A673 (cell line): ENCODE results near the gene RASL11A.

Experiments
- CTCF ChIP-seq: fragments of 300-800, 200-600 bp; sonication (generic); conservative IDR thresholded peaks from 2 replicates; pipeline ENCODE4 v1.5.1; 2017; ENCODE audit warnings: low read depth, mild to moderate bottlenecking, antibody characterized with exemption, low read length, moderate library complexity, mixed read lengths
- EZH2 ChIP-seq: fragments of 200-600 bp; sonication (generic); IDR thresholded peaks from 2 replicates; pipeline ENCODE4 v1.6.1; 2017; ENCODE audit warnings: borderline replicate concordance, low read depth, mild to moderate bottlenecking, mixed read lengths, antibody characterized with exemption, low read length; ENCODE audit not compliant: poor library complexity, severe bottlenecking

GRCh38 chr13:27304611-27305010 lies 34.0 kb downstream of the RASL11A start:
- TF ChIP-seq CTCF (no peak), EZH2 (no peak)
